Measurements from ENCODE around the gene KIRREL3.

Gene KIRREL3

DNA sequence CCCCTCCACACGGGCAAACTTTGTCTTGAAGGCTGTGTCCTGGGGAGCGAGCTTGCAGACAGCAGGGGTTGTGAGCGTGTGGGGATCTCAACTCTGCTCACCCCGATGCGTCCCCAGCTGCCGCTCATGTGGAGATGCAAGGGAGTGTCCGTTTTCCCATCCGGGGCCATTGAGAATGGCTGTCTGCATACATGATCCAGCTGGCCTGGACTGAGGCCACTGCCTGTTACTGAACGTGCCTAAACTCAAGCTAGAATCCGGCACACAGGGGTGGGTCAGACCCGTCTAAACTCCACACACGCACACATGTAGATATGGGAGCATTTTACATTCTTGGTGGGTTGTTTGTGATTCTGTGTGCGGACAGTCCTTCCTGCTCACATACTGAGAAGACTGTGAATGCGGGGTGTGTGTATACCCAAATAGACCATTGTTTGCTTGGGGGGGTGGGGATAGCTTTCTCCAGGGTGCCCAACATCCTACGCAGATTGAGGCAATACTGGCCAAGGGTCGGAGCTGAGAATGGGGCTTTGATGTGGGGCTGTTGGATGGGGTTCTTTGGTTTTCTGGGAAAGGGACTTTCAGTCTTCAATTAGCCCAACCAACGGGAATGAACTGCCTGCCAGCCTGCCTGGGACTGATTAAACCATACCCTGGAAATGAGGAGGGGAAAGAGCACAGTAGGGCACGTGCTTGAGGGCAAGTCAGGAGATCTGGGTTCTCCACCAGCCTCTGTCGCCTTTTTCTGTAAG, 584.7 kb downstream of the KIRREL3 start:
- DNase-seq (ENCODE audit: low read depth, low spot score) = no peak
- CTCF ChIA-PET = interaction anchor here (1.8 to 9.7 kb wide), 4 partner anchors 14 to 105 kb away, joined by 7 to 67 read pairs (median 17); no protein-coding TSS in a partner anchor
- H3K4me3 ChIP-seq (ENCODE audit: low read depth, low read length) = no peak overlapping the region
- TF ChIP-seq, protein P1, sequence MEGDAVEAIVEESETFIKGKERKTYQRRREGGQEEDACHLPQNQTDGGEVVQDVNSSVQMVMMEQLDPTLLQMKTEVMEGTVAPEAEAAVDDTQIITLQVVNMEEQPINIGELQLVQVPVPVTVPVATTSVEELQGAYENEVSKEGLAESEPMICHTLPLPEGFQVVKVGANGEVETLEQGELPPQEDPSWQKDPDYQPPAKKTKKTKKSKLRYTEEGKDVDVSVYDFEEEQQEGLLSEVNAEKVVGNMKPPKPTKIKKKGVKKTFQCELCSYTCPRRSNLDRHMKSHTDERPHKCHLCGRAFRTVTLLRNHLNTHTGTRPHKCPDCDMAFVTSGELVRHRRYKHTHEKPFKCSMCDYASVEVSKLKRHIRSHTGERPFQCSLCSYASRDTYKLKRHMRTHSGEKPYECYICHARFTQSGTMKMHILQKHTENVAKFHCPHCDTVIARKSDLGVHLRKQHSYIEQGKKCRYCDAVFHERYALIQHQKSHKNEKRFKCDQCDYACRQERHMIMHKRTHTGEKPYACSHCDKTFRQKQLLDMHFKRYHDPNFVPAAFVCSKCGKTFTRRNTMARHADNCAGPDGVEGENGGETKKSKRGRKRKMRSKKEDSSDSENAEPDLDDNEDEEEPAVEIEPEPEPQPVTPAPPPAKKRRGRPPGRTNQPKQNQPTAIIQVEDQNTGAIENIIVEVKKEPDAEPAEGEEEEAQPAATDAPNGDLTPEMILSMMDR (IDR thresholded peaks at IDR 0.05; ENCODE audit: insufficient read depth, low read length, missing control alignments) = no peak
- POLR2A ChIA-PET = no interaction called here

DNA sequence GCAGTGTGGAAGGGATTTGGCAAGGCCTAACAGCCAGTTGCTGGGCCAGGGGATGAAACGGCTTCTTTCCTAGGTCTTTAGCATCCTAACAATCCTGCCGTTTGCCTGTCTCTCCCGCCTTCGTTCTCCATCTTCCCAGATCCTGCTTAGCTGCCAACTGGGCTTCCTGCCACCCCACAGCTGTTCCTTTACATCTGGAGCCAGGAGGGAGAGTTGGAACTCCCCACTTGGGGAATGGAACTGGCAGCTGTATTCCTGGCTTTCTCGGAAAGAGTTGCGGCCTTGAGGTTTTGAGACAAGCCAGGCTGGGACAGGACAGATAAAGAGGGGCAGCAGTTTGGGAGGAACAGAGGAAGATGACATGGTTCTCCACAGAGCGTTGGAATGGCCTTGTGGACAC, 585.4 kb downstream of the KIRREL3 start:
- H3K4me3 ChIP-seq (ENCODE audit: low read depth, low read length) = no peak overlapping the region

GRCh38 chr11:126414615-126415014, 586.0 kb downstream of the KIRREL3 start:
- TF ChIP-seq, protein P1 (IDR thresholded peaks at IDR 0.05; ENCODE audit: insufficient read depth, low read length, missing control alignments) = no peak
- CTCF ChIA-PET = interaction anchor here (2.6 to 9.7 kb wide), 2 partner anchors 26 to 104 kb away, joined by 7 to 67 read pairs; no protein-coding TSS in a partner anchor
- POLR2A ChIA-PET = no interaction called here
- no peak overlapping the region for H3K4me3 ChIP-seq (ENCODE audit: low read depth, low read length)
- DNase-seq (ENCODE audit: low read depth, low spot score) = no peak

More for the DNA sequence above, 585.4 kb downstream of the KIRREL3 start:
- TF ChIP-seq, protein P1 (IDR thresholded peaks at IDR 0.05; ENCODE audit: insufficient read depth, low read length, missing control alignments) = no peak
- CTCF ChIA-PET = interaction anchor here (2.6 to 9.7 kb wide), 2 partner anchors 26 to 104 kb away, joined by 7 to 67 read pairs; no protein-coding TSS in a partner anchor
- no peak for DNase-seq (ENCODE audit: low read depth, low spot score)
- POLR2A ChIA-PET = no interaction called here

DNA sequence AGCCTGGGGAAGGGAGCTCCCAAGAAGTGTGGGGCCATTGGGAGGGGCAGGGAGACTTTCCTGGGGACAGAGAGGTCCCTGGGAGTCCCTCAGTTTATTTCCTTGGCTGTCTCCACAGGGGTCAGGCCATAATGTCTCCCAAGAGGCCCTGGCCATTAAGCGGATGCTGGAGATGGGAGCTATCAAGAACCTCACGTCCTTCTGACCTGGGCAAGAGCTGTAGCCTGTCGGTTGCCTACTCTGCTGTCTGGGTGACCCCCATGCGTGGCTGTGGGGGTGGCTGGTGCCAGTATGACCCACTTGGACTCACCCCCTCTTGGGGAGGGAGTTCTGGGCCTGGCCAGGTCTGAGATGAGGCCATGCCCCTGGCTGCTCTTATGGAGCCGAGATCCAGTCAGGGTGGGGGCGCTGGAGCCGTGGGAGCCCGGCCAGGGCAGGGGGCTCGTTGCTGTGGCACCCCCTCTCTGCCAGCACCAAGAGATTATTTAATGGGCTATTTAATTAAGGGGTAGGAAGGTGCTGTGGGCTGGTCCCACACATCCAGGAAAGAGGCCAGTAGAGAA, 586.6 kb downstream of the KIRREL3 start:
- POLR2A ChIA-PET = no interaction called here
- TF ChIP-seq, protein P1 (IDR thresholded peaks at IDR 0.05; ENCODE audit: insufficient read depth, low read length, missing control alignments) = no peak
- CTCF ChIA-PET = interaction anchor here (0.8 to 4.0 kb wide), 2 partner anchors 67 to 103 kb away, joined by 4 to 17 read pairs; no protein-coding TSS in a partner anchor
- H3K4me3 ChIP-seq (ENCODE audit: low read depth, low read length) = no peak overlapping the region
- DNase-seq (ENCODE audit: low read depth, low spot score) = no peak

GRCh38 chr11:126413426-126413825, 587.1 kb downstream of the KIRREL3 start:
- no peak for DNase-seq (ENCODE audit: low read depth, low spot score)
- CTCF ChIA-PET = interaction anchor here (0.8 to 4.0 kb wide), 3 partner anchors 67 to 103 kb away, joined by 3 to 17 read pairs (median 4); no protein-coding TSS in a partner anchor
- TF ChIP-seq, protein P1 (IDR thresholded peaks at IDR 0.05; ENCODE audit: insufficient read depth, low read length, missing control alignments) = no peak
- no peak overlapping the region for H3K4me3 ChIP-seq (ENCODE audit: low read depth, low read length)
- POLR2A ChIA-PET = no interaction called here

- TF ChIP-seq, protein P1 (IDR thresholded peaks at IDR 0.05; ENCODE audit: insufficient read depth, low read length, missing control alignments) = no peak
- DNase-seq (ENCODE audit: low read depth, low spot score) = no peak
- no peak overlapping the region for H3K4me3 ChIP-seq (ENCODE audit: low read depth, low read length)
- ChIA-PET POLR2A (no interaction called here), CTCF (interaction anchor here (0.7 to 4.0 kb wide), 11 partner anchors 9 to 104 kb away, joined by 3 to 17 read pairs (median 3); no protein-coding TSS in a partner anchor)
Measured at GRCh38 chr11:126411971-126412381, 588.6 kb downstream of the KIRREL3 start.
